PFSK-1 (cell line): Measurements from ENCODE around the gene ATP4A.

Source experiments
- FOXP2 ChIP-seq: optimal IDR thresholded peaks from 2 replicates; pipeline ENCODE3; 2011; ENCODE audit warnings: borderline replicate concordance, control low read depth, inconsistent platforms; ENCODE audit not compliant: insufficient read depth; ENCODE audit errors: extremely low read length, extremely low read depth
- POLR2AphosphoS5 ChIP-seq: IDR thresholded peaks from 2 replicates; pipeline ENCODE4 v1.6.1; 2012; ENCODE audit warnings: low read depth, mild to moderate bottlenecking, control low read depth, low read length, moderate library complexity
- REST ChIP-seq, 2 experiments: IDR thresholded peaks; 2 replicates each; pipeline versions ENCODE4 v1.6.1 to v1.8.0; 2011 to 2012; ENCODE audit warnings: low read depth in 2 of 2, low read length in 2 of 2, control low read depth in 1 of 2, inconsistent platforms in 1 of 2, mild to moderate bottlenecking in 1 of 2, moderate library complexity in 1 of 2; ENCODE audit not compliant: insufficient read depth in 1 of 2
- SIN3A ChIP-seq: IDR thresholded peaks from 2 replicates; pipeline ENCODE4 v1.6.1; 2012; ENCODE audit warnings: mild to moderate bottlenecking, low read length, moderate library complexity, borderline replicate concordance; ENCODE audit not compliant: insufficient read depth
- TAF1 ChIP-seq: IDR thresholded peaks from 2 replicates; pipeline ENCODE4 v1.6.1; 2012; ENCODE audit warnings: low read length, control low read depth, borderline replicate concordance; ENCODE audit not compliant: insufficient read depth

GRCh38 chr19:35612224-35612558, 48.7 kb upstream of the ATP4A start:
- TF ChIP-seq POLR2AphosphoS5 = no peak
- no peak for TF ChIP-seq TAF1
- no peak for TF ChIP-seq SIN3A
- TF ChIP-seq REST (IDR thresholded peaks at IDR 0.05; ENCODE audit: insufficient read depth in 1 of 2, low read depth in 2 of 2, low read length in 2 of 2) = no peak
- TF ChIP-seq FOXP2 = no peak
